ENCODE data around the gene NSD1.

Gene NSD1

GRCh38 chr5:177133853-177134696 is 502 bp downstream of the NSD1 start:
- in situ Hi-C loops (cut with HindIII; ENCODE audit: low sequenced_read_pairs), result no loop called here
- TF ChIP-seq, protein P1, sequence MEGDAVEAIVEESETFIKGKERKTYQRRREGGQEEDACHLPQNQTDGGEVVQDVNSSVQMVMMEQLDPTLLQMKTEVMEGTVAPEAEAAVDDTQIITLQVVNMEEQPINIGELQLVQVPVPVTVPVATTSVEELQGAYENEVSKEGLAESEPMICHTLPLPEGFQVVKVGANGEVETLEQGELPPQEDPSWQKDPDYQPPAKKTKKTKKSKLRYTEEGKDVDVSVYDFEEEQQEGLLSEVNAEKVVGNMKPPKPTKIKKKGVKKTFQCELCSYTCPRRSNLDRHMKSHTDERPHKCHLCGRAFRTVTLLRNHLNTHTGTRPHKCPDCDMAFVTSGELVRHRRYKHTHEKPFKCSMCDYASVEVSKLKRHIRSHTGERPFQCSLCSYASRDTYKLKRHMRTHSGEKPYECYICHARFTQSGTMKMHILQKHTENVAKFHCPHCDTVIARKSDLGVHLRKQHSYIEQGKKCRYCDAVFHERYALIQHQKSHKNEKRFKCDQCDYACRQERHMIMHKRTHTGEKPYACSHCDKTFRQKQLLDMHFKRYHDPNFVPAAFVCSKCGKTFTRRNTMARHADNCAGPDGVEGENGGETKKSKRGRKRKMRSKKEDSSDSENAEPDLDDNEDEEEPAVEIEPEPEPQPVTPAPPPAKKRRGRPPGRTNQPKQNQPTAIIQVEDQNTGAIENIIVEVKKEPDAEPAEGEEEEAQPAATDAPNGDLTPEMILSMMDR (IDR thresholded peaks at IDR 0.05; ENCODE audit: low read depth, low read length), result no peak
- DNase-seq (ENCODE audit: low read depth, low spot score), result peak; percentile 58
- H3K4me3 ChIP-seq (ENCODE audit: low read depth, low read length), result peak overlapping the region; percentile 54

- peak; percentile 32 for DNase-seq (ENCODE audit: low read depth, low spot score)
- TF ChIP-seq, protein P1 (IDR thresholded peaks at IDR 0.05; ENCODE audit: low read depth, low read length), result no peak
- in situ Hi-C loops (cut with HindIII; ENCODE audit: low sequenced_read_pairs), result no loop called here
- peak overlapping the region; percentile 54 for H3K4me3 ChIP-seq (ENCODE audit: low read depth, low read length)
Measured at GRCh38 chr5:177134697-177135225, 1.2 kb downstream of the NSD1 start.

- in situ Hi-C loops (cut with HindIII; ENCODE audit: low sequenced_read_pairs), result no loop called here
- DNase-seq (ENCODE audit: low read depth, low spot score), result no peak
- no peak overlapping the region for H3K4me3 ChIP-seq (ENCODE audit: low read depth, low read length)
- TF ChIP-seq, protein P1 (IDR thresholded peaks at IDR 0.05; ENCODE audit: low read depth, low read length), result no peak
Measured at GRCh38 chr5:177140312-177140711, 6.7 kb downstream of the NSD1 start.

DNA sequence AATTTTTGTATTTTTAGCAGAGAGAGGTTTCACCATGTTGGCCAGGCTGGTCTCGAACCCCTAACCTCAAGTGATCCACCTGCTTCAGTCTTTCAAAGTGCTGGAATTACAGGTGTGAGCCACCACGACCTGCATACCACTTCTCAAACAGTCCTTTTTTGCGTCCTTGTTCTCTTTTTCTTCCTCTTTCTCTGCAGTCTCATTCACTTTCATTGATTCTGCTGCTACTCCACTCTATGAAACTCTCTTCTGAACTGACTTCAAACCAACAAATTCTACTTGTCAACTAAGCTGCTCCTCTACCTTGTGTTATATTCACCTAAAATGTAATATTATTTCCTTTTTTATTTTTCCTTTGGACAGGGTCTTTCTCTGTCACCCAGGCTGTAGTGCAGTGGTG is 7.9 kb downstream of the NSD1 start:
- in situ Hi-C loops (cut with HindIII; ENCODE audit: low sequenced_read_pairs), result no loop called here
- no peak overlapping the region for H3K4me3 ChIP-seq (ENCODE audit: low read depth, low read length)
- no peak for DNase-seq (ENCODE audit: low read depth, low spot score)
- TF ChIP-seq, protein P1 (IDR thresholded peaks at IDR 0.05; ENCODE audit: low read depth, low read length), result no peak

- H3K4me3 ChIP-seq (ENCODE audit: low read depth, low read length), result no peak overlapping the region
- TF ChIP-seq, protein P1 (IDR thresholded peaks at IDR 0.05; ENCODE audit: low read depth, low read length), result no peak
- in situ Hi-C loops (cut with HindIII; ENCODE audit: low sequenced_read_pairs), result no loop called here
- DNase-seq (ENCODE audit: low read depth, low spot score), result no peak
Measured at GRCh38 chr5:177142098-177142611, 8.6 kb downstream of the NSD1 start.

DNA sequence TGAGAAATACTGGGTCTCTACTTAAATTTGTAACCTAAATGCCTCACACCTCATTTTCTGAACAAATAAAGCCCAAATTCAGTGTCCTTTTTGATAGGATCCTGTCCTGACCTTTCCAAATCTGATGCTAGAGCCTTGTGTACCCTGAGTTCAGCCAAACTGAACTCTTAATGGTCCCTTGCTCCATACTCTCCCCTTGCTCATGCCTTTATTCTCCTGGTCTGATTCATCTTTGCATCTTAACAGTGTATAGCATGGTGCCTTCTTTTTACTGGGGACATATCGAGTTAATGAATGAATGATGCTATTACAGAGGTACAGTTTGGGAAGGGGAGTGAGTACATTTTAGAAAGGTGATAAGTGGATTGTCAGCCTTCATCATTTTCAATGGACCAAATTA is 9.2 kb downstream of the NSD1 start:
- in situ Hi-C loops (cut with HindIII; ENCODE audit: low sequenced_read_pairs), result no loop called here
- no peak overlapping the region for H3K4me3 ChIP-seq (ENCODE audit: low read depth, low read length)
- TF ChIP-seq, protein P1 (IDR thresholded peaks at IDR 0.05; ENCODE audit: low read depth, low read length), result no peak
- DNase-seq (ENCODE audit: low read depth, low spot score), result no peak

Data from astrocyte of the spinal cord (primary cell).